Ectodermal cell (in vitro differentiated cells): ENCODE results near the gene SNX20.

ENCODE experiments used
- H3K27ac ChIP-seq: 2 replicates; pipeline ENCODE4 v1.7.0; 2013; ENCODE audit warnings: mild to moderate bottlenecking, low read depth, low read length; ENCODE audit not compliant: insufficient read depth, poor library complexity, severe bottlenecking
- H3K27me3 ChIP-seq: 2 replicates; pipeline ENCODE4 v1.7.0; 2013; ENCODE audit warnings: mild to moderate bottlenecking, low read length; ENCODE audit not compliant: insufficient read depth, control insufficient read depth, poor library complexity, severe bottlenecking
- H3K36me3 ChIP-seq: one replicate; pipeline ENCODE4 v1.7.0; 2013; ENCODE audit warnings: low read length; ENCODE audit not compliant: control insufficient read depth, insufficient read depth
- H3K4me1 ChIP-seq: one replicate; pipeline ENCODE4 v1.7.0; 2013; ENCODE audit warnings: low read length; ENCODE audit not compliant: control insufficient read depth, insufficient read depth
- H3K4me3 ChIP-seq: 2 replicates; pipeline ENCODE4 v1.7.0; 2013; ENCODE audit warnings: low read depth, low read length, control low read depth; ENCODE audit not compliant: insufficient read depth
- H3K9me3 ChIP-seq: 2 replicates; pipeline ENCODE4 v1.7.0; 2013; ENCODE audit warnings: mild to moderate bottlenecking, low read length, moderate library complexity; ENCODE audit not compliant: control insufficient read depth
- WGBS, 2 experiments: methylation state at CpG; one replicate each; pipeline ENCODE4 v1.1.7; 2013; ENCODE audit warnings: missing lambda C conversion rate in 2 of 2; 5-methylcytosine and 5-hydroxymethylcytosine counted together

SNX20 gene

GRCh38 chr16:50643192-50643591 lies 37.9 kb downstream of the SNX20 start:
- no peak overlapping the region for H3K4me3 ChIP-seq
- no peaks in the 10 kb centered on the region for H3K9me3 ChIP-seq
- peaks cover 24% of the 10 kb centered on the region for H3K4me1 ChIP-seq
- H3K27me3 ChIP-seq, result no peaks in the 10 kb centered on the region
- no peak overlapping the region for H3K27ac ChIP-seq
- 93 to 94% methylated on average over 4 of the region's 4 CpGs for WGBS, 2 experiments
- H3K36me3 ChIP-seq, result no peaks in the 10 kb centered on the region

DNA sequence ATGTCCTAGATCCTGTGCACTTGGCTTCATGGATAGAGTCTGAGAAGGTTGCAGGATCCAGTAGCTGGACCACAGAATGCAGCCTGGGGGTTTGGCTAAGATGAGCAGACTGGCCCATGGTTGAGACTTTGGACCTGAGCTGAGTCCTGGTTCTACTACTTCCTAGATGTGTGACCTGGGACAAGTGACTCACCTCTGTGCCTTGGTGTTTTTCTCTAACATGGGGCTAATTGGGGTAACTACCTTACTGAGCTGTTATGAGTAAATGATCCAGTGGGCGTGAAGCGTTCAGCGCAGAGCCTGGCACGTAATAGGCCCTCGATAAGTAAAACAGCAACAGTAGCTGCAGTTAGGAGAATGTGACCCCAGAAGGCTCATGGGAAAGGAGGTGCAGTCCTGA lies 38.8 kb downstream of the SNX20 start:
- 96 to 99% methylated on average over 5 of the region's 5 CpGs for WGBS, 2 experiments
- Histone ChIP-seq H3K27ac (no peak overlapping the region), H3K4me3 (no peak overlapping the region), H3K36me3 (no peaks in the 10 kb centered on the region), H3K9me3 (no peaks in the 10 kb centered on the region), H3K4me1 (peaks cover 24% of the 10 kb centered on the region), H3K27me3 (no peaks in the 10 kb centered on the region)

DNA sequence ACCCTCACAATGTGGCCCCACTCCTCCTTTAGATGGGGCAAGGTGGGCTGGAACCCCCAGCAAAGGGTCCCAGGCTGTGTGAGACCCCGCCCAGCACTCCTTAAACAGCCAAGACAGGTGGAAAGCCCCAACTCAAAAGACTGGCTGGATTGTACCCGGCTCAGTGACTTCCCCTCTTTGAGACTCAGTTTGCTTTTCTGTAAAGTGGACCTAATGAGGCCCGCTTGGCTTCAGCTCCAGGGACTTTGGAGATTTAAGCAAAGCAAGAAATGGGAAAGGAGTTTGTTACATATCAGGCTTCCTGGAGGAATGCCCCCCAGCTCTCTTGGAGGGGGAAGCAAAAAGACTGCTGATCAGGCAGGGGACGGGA lies 39.3 kb downstream of the SNX20 start:
- no peaks in the 10 kb centered on the region for H3K27me3 ChIP-seq
- no peak overlapping the region for H3K4me3 ChIP-seq
- peaks cover 24% of the 10 kb centered on the region for H3K4me1 ChIP-seq
- H3K36me3 ChIP-seq, result no peaks in the 10 kb centered on the region
- H3K27ac ChIP-seq, result no peak overlapping the region
- WGBS, 2 experiments, result 89 to 94% methylated on average over 4 of the region's 4 CpGs
- H3K9me3 ChIP-seq, result no peaks in the 10 kb centered on the region

GRCh38 chr16:50640919-50641817 lies 39.9 kb downstream of the SNX20 start:
- no peaks in the 10 kb centered on the region for H3K27me3 ChIP-seq

DNA sequence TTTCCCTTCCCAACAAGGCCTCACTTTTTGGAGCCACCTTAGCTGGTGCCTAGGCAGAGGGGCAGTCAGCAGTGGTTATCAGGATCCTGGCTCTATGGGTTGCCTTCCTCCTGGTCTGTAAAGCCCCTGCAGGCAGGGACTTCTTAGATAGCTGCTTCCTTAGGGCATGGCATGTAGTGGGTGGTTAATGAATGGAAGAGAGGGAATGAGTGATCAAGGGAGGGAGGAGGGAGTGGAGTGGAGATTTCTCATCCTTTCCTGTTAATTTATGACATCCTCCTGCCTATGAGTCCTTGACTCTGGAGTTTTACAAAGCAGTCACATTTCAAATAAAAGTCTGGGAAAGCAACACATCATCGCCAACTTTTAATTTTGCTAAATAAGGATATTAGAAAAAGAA lies 40.7 kb downstream of the SNX20 start:
- Histone ChIP-seq H3K36me3 (no peaks in the 10 kb centered on the region), H3K27ac (no peak overlapping the region), H3K4me1 (peaks cover 11% of the 10 kb centered on the region), H3K4me3 (no peak overlapping the region), H3K27me3 (no peaks in the 10 kb centered on the region), H3K9me3 (no peaks in the 10 kb centered on the region)
- WGBS, 2 experiments, result no CpG with 5 or more reads among the region's 1 CpG

More at GRCh38 chr16:50640919-50641817, 39.9 kb downstream of the SNX20 start:
- 95 to 96% methylated on average over 15 of the region's 15 CpGs for WGBS, 2 experiments
- Histone ChIP-seq H3K36me3 (no peaks in the 10 kb centered on the region), H3K4me3 (no peak overlapping the region), H3K27ac (no peak overlapping the region), H3K4me1 (peaks cover 19% of the 10 kb centered on the region), H3K9me3 (no peaks in the 10 kb centered on the region)

DNA sequence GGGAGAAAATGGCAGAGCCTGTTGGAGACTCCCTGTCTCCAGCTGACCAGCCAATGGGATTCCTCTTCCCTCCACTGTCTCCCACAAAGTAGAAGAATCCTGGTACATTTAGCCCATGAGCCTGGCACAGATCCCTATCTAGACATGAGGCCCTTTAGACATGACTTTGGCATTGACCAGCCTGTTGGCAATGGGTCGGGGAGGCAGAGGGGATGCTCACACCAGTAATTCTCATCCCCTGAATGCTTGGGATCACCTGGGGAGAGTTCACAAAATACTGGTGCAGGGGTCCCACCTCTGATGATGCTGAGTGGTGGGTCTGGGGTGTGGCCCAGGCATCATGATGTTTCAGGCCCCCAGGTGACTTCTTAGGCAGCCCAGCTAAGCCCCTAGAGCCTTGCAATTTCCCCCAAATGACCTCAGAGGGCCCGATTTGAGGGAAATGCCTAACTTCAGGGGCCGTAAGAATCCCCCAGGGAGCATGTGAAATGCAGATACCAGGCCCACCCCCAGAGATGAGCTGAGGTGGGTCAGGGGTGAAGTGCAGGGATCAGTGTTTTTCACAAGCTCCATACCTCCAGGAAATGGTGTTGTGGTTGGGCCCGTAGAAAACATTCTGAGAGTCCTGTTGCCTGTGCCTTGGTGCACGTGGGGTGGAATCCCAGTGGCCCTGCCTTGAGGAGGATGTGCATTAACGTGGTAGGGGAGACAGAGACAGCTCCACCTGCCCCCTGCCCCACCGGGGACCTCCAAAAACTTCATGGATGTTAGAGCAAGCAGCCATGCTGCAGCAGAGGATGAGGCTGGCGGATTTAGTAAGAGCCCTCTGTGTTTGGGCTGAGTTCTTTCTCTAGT lies 42.1 kb downstream of the SNX20 start:
- 87 to 92% methylated on average over 8 of the region's 8 CpGs for WGBS, 2 experiments
- no peak overlapping the region for H3K27ac ChIP-seq
- no peaks in the 10 kb centered on the region for H3K36me3 ChIP-seq

GRCh38 chr16:50637716-50638602 lies 43.2 kb downstream of the SNX20 start:
- Histone ChIP-seq H3K4me3 (no peak overlapping the region), H3K36me3 (no peaks in the 10 kb centered on the region), H3K9me3 (no peaks in the 10 kb centered on the region), H3K4me1 (peaks cover 8% of the 10 kb centered on the region), H3K27ac (no peak overlapping the region), H3K27me3 (no peaks in the 10 kb centered on the region)
- WGBS, 2 experiments, result 86 to 89% methylated on average over 13 of the region's 13 CpGs

More for the DNA sequence above, 42.1 kb downstream of the SNX20 start:
- no peaks in the 10 kb centered on the region for H3K27me3 ChIP-seq
- peaks cover 8% of the 10 kb centered on the region for H3K4me1 ChIP-seq
- no peaks in the 10 kb centered on the region for H3K9me3 ChIP-seq
- no peak overlapping the region for H3K4me3 ChIP-seq

DNA sequence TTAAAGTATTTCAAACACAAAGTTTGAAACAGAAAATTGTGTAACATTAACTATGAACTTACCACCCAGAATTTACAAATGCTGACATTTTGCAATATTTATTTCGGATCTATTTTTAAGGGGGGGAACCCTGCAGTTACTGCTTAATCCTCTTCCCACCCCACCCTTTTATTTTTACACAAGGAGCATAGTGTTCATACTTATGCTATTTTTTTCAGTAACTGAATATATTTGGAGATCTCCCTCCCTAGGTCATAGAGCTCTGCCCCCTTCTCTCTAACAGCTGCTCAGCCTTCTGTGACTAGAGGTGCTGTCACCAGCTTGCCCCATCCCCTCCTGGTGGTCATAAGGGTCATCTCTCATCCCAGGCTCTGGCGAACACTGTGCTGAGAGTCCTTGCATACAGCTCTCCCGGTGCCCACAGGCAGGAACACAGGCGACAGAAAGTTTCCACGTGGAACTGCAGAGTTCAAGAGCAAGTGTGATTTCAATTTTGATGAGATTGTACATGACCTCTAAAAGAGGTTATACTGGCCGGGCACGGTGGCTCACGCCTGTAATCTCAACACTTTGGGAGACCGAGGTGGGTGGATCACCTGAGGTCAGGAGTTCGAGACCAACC lies 44.2 kb downstream of the SNX20 start:
- Histone ChIP-seq H3K36me3 (peaks cover 8% of the 10 kb centered on the region), H3K4me1 (peaks cover 8% of the 10 kb centered on the region), H3K4me3 (no peak overlapping the region), H3K9me3 (no peaks in the 10 kb centered on the region), H3K27me3 (no peaks in the 10 kb centered on the region), H3K27ac (no peak overlapping the region)
- 92 to 93% methylated on average over 10 of the region's 10 CpGs for WGBS, 2 experiments

DNA sequence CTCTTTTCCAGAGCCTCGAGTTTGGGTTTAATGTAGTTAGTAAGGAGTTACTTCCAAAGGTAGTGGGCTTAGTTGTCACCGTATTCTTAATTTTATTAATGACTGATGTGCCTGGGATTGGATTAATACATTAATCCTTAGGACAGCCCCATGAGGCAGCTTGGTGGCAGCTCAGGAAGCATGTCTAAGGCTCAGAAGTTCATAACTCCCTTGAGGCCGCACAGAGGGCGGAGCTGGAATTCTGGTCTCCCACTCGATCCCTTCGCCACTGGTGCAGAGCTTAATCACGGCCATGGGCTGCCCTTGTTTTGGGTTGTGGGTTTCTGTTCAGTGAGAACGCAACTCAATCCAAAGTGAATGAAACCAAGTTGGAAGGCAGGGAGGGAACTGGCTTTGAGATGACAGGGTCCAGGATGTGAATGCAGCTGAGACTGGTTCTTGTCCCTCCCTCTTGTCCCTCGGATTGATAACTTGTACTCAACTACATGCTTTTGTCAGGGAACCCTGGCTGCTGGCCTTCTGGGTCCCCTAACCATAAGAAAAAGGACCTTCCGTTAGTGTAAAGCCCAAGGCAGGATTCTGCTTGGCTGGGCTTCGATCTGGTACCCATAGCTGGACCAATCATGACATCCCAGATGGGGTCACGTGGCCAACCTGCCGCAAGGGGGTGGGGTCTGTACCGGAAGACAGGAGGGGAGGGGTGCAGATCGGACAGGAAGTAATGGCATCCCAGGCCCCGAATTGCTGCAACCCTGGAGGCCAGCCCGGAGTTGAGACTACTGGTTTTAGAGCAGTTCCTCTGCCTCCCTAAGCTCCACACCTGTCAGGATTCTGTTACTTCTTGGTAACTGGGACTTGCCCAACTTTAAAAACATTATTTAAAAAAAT lies 45.4 kb downstream of the SNX20 start:
- Histone ChIP-seq H3K4me1 (peaks cover 8% of the 10 kb centered on the region), H3K27ac (no peak overlapping the region), H3K9me3 (no peaks in the 10 kb centered on the region), H3K27me3 (no peaks in the 10 kb centered on the region), H3K4me3 (no peak overlapping the region), H3K36me3 (peaks cover 8% of the 10 kb centered on the region)
- WGBS, 2 experiments, result 91% methylated on average over 17 of the region's 17 CpGs
